GM12891 (cell line): Measurements from ENCODE around the gene RGS7.
"Not testable (repeated sequence)": the region's sequence is repeated elsewhere in the genome, so short reads cannot be mapped to it uniquely, and the experiment has no call there.

Experiments used
- DNase-seq: peaks from one replicate; pipeline ENCODE4 v3.0.0; 2011; ENCODE audit warnings: low spot score; ENCODE audit not compliant: insufficient read length
- FAIRE-seq: peaks from 2 replicates; lab custom pipeline; 2011; peaks lifted over from hg19 to GRCh38; lab: Jason Lieb, UNC
- PAX5 ChIP-seq: IDR thresholded peaks from 2 replicates; pipeline ENCODE4 v1.6.1; 2011; ENCODE audit warnings: low read length, moderate library complexity, mild to moderate bottlenecking; ENCODE audit not compliant: insufficient read depth, severe bottlenecking
- POLR2A ChIP-seq: IDR thresholded peaks from 2 replicates; pipeline ENCODE4 v1.6.1; 2011; ENCODE audit warnings: low read depth, low read length, control low read depth
- POLR2AphosphoS5 ChIP-seq: IDR thresholded peaks from 2 replicates; pipeline ENCODE4 v1.6.1; 2011; ENCODE audit warnings: low read depth, low read length, control low read depth
- POU2F2 ChIP-seq: IDR thresholded peaks from 2 replicates; pipeline ENCODE4 v1.6.1; 2011; ENCODE audit warnings: low read depth, mild to moderate bottlenecking, control low read depth, low read length, moderate library complexity
- SPI1 ChIP-seq: IDR thresholded peaks from 2 replicates; pipeline ENCODE4 v1.6.1; 2011; ENCODE audit warnings: low read depth, low read length, control low read depth
- TAF1 ChIP-seq: IDR thresholded peaks from 2 replicates; pipeline ENCODE4 v1.6.1; 2011; ENCODE audit warnings: low read depth, low read length, control low read depth

The RGS7 gene

GRCh38 chr1:241097479-241097878 lies 259.5 kb downstream of the RGS7 start:
- DNase-seq (no peak), FAIRE-seq (no peak)
- TF ChIP-seq POU2F2 (no peak), PAX5 (no peak), SPI1 (no peak), POLR2A (no peak), POLR2AphosphoS5 (no peak), TAF1 (no peak)

DNA sequence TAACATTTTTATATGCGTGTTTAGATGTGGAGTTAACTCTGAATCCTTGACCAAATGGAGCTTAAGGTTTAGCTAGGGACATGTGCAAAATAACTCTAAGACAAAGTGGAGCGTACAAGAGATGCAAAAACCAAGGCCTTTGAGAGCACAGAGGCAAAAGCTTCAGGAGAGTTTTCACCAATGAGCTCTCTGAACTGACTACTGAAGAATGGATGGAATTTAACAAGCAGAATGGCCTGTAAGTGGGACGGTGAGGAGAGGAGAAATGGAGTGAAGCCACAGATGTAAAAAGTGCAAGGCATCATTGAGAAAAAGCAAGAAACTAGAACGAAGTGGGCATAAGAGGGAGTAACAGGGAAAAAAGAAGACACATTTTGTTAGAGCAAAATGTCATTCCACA lies 260.0 kb downstream of the RGS7 start:
- DNase-seq (no peak), FAIRE-seq (no peak)
- TF ChIP-seq POLR2A = no peak
- TF ChIP-seq POU2F2 = no peak
- TF ChIP-seq POLR2AphosphoS5 = no peak
- TF ChIP-seq PAX5 = no peak
- no peak for TF ChIP-seq SPI1
- TF ChIP-seq TAF1 = no peak

- FAIRE-seq = no peak
- no peak for DNase-seq
- TF ChIP-seq SPI1 = no peak
- TF ChIP-seq POLR2A = no peak
- TF ChIP-seq POLR2AphosphoS5 = no peak
- TF ChIP-seq TAF1 = no peak
- TF ChIP-seq PAX5 = no peak
- no peak for TF ChIP-seq POU2F2
Observed at GRCh38 chr1:241095847-241096246, 261.2 kb downstream of the RGS7 start.

GRCh38 chr1:241090798-241091197 lies 266.2 kb downstream of the RGS7 start:
- FAIRE-seq (no peak), DNase-seq (no peak)
- TF ChIP-seq POU2F2 = no peak
- TF ChIP-seq PAX5 = no peak
- no peak for TF ChIP-seq POLR2AphosphoS5
- TF ChIP-seq SPI1 = no peak
- no peak for TF ChIP-seq TAF1
- TF ChIP-seq POLR2A = no peak

GRCh38 chr1:241089066-241089465 lies 267.9 kb downstream of the RGS7 start:
- peak; percentile 50 for FAIRE-seq
- DNase-seq = not testable (repeated sequence)
- TF ChIP-seq SPI1 = peak; percentile 73

GRCh38 chr1:241088075-241088474 lies 268.9 kb downstream of the RGS7 start:
- peak; percentile 81 for TF ChIP-seq SPI1
- DNase-seq, FAIRE-seq: not testable (repeated sequence)

- TF ChIP-seq TAF1 (no peak), SPI1 (no peak), POLR2A (no peak), POLR2AphosphoS5 (no peak), PAX5 (no peak), POU2F2 (no peak)
- FAIRE-seq (no peak), DNase-seq (no peak)
Observed at GRCh38 chr1:241086686-241087085, 270.3 kb downstream of the RGS7 start.

GRCh38 chr1:241083285-241083684 lies 273.7 kb downstream of the RGS7 start:
- TF ChIP-seq SPI1 = no peak
- TF ChIP-seq TAF1 = no peak
- no peak for TF ChIP-seq POLR2AphosphoS5
- no peak for TF ChIP-seq PAX5
- no peak for TF ChIP-seq POU2F2
- no peak for TF ChIP-seq POLR2A
- FAIRE-seq (no peak), DNase-seq (no peak)

DNA sequence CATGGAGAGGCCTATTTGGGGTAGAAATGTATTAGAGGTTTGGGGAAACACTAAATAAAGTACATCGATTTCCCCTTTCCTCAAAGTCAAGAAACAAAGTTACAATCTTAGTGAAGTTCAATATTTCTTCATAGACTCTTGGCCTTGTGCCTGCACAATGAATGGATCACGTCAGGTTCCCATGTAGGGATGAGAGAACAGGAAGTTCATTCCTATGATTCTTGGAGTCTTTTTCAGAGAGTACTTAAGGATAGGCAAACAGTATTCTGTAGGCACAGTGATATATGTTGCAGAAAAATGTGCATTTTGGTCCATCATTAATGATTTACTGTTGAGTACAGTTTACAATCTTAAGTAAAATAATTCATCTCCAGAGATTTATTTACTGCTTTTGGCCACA lies 275.5 kb downstream of the RGS7 start:
- no peak for DNase-seq
- TF ChIP-seq POLR2A (no peak), POU2F2 (no peak)
- FAIRE-seq = no peak

GRCh38 chr1:241079459-241079858 lies 277.5 kb downstream of the RGS7 start:
- TF ChIP-seq TAF1 (no peak), PAX5 (no peak), POLR2AphosphoS5 (no peak), POLR2A (no peak), POU2F2 (no peak), SPI1 (no peak)
- DNase-seq (no peak), FAIRE-seq (no peak)

- no peak for DNase-seq
- FAIRE-seq = no peak
- no peak for TF ChIP-seq POU2F2
- no peak for TF ChIP-seq PAX5
- TF ChIP-seq TAF1 = no peak
- no peak for TF ChIP-seq POLR2AphosphoS5
- no peak for TF ChIP-seq SPI1
- no peak for TF ChIP-seq POLR2A
Observed at GRCh38 chr1:241079047-241079446, 278.0 kb downstream of the RGS7 start.
